NCI-H748 (cell line): ENCODE data around the gene KCNN3.
"Not testable (repeated sequence)": the region's sequence is repeated elsewhere in the genome, so short reads cannot be mapped to it uniquely, and the experiment has no call there.

Experiments used
- DNase-seq: peaks from one replicate; lab custom pipeline; 2025; ENCODE audit not compliant: unreplicated experiment; lab: John Stamatoyannopoulos, UW

The KCNN3 gene

GRCh38 chr1:154670310-154671270, 199.5 kb downstream of the KCNN3 start:
- not testable (repeated sequence) for DNase-seq

GRCh38 chr1:154669464-154670282, 200.4 kb downstream of the KCNN3 start:
- DNase-seq, result peak; percentile 83

GRCh38 chr1:154666051-154666790, 203.9 kb downstream of the KCNN3 start:
- DNase-seq, result no peak

- no peak for DNase-seq
Measured at GRCh38 chr1:154664331-154665002, 205.6 kb downstream of the KCNN3 start.

GRCh38 chr1:154663471-154664060, 206.5 kb downstream of the KCNN3 start:
- no peak for DNase-seq

- DNase-seq, result no peak
Measured at GRCh38 chr1:154661110-154661509, 209.0 kb downstream of the KCNN3 start.

- DNase-seq, result no peak
Measured at GRCh38 chr1:154659823-154660592, 210.1 kb downstream of the KCNN3 start.

GRCh38 chr1:154657556-154657955, 212.5 kb downstream of the KCNN3 start:
- no peak for DNase-seq

GRCh38 chr1:154652893-154653292, 217.2 kb downstream of the KCNN3 start:
- no peak for DNase-seq
